Measurements from ENCODE around the gene EPHA3.

The EPHA3 gene

GRCh38 chr3:89139870-89140269, 32.4 kb downstream of the EPHA3 start:
- DNase-seq (ENCODE audit: low read depth) = no peak
- no peak for TF ChIP-seq CTCF (conservative IDR thresholded peaks at IDR 0.05; ENCODE audit: low read length)
- no peak overlapping the region for H3K4me3 ChIP-seq (ENCODE audit: low read length)

GRCh38 chr3:89144080-89144479, 36.7 kb downstream of the EPHA3 start:
- TF ChIP-seq CTCF (conservative IDR thresholded peaks at IDR 0.05; ENCODE audit: low read length) = no peak
- H3K4me3 ChIP-seq (ENCODE audit: low read length) = no peak overlapping the region
- DNase-seq (ENCODE audit: low read depth) = no peak

- no peak overlapping the region for H3K4me3 ChIP-seq (ENCODE audit: low read length)
- TF ChIP-seq CTCF (conservative IDR thresholded peaks at IDR 0.05; ENCODE audit: low read length) = no peak
- DNase-seq (ENCODE audit: low read depth) = peak; percentile 79
These were observed 38.6 kb downstream of the EPHA3 start for GRCh38 chr3:89145995-89146394.

DNA sequence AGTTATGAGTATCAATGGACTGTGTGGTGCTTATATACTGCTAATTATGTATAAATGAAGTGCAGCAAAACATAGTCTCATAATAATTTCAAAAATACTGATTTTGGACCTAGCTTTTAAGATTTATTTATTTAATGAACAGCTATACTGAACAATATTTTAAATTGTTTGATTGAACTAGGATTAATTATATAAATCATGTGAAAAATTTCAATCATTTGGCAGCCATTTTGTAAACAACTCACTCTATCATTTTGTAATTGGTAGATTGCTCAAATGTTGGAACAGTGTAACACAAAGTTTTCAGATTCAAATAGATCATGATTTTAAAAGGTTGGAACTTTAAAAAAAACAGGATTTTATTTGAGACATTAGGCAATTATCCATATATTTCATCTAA, 47.0 kb downstream of the EPHA3 start:
- no peak overlapping the region for H3K4me3 ChIP-seq (ENCODE audit: low read length)
- DNase-seq (ENCODE audit: low read depth) = no peak
- TF ChIP-seq CTCF (conservative IDR thresholded peaks at IDR 0.05; ENCODE audit: low read length) = no peak

- TF ChIP-seq CTCF (conservative IDR thresholded peaks at IDR 0.05; ENCODE audit: low read length) = no peak
- H3K4me3 ChIP-seq (ENCODE audit: low read length) = no peak overlapping the region
- no peak for DNase-seq (ENCODE audit: low read depth)
These were observed 48.4 kb downstream of the EPHA3 start for GRCh38 chr3:89155811-89156210.

DNA sequence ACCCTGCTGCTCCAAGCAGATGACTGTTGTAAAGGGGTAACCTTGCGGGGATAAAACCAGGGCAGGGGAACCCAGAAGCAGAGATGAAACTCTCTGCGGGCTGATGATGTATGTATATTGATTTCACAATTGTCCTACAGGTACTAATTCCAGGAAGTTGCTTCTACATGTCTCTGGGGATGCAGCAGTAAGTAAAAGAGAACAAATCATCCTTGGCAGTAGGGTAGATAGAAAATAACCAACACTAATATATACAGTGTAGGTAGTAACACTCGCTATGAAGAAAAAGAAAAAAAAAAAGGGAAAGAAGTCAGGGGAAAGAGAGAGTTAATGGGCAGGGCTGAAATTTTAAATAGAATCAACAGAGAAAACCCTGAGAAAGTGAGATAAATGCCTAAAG, 50.2 kb downstream of the EPHA3 start:
- TF ChIP-seq CTCF (conservative IDR thresholded peaks at IDR 0.05; ENCODE audit: low read length) = no peak
- DNase-seq (ENCODE audit: low read depth) = no peak
- H3K4me3 ChIP-seq (ENCODE audit: low read length) = no peak overlapping the region

GRCh38 chr3:89159605-89160004, 52.2 kb downstream of the EPHA3 start:
- H3K4me3 ChIP-seq (ENCODE audit: low read length) = no peak overlapping the region
- DNase-seq (ENCODE audit: low read depth) = no peak
- TF ChIP-seq CTCF (conservative IDR thresholded peaks at IDR 0.05; ENCODE audit: low read length) = no peak
